SK-N-SH (cell line): ENCODE results near the gene FCHSD2. TPM values are rescaled to one million over a fixed set of nuclear protein-coding genes. Genes with fewer than 3 reads are reported as not detected.

ENCODE experiments used
- CTCF ChIA-PET: fragments of 300-600, 350-600 bp; formaldehyde crosslinking; extraction: SDS; loops from one replicate; lab custom pipeline; 2021; lab: Yijun Ruan, JAX
- POLR2A ChIA-PET: fragments of 350-600 bp; sonication (Branson Sonifier 250); formaldehyde crosslinking; extraction: SDS; loops from one replicate; lab custom pipeline; 2020; ENCODE audit warnings: antibody characterized with exemption, inconsistent platforms; lab: Yijun Ruan, JAX
- DNase-seq: peaks from one replicate; pipeline ENCODE4 v3.0.0; 2012
- H2AFZ ChIP-seq: fragments of 200-600 bp; sonication (generic); 2 replicates; pipeline ENCODE4 v1.8.1; 2016; ENCODE audit warnings: antibody characterized with exemption, mild to moderate bottlenecking, low read depth
- H3F3A ChIP-seq: fragments of 200-600 bp; sonication (generic); replicated peaks from 2 replicates; pipeline ENCODE3; 2016; ENCODE audit warnings: antibody characterized with exemption, mild to moderate bottlenecking; ENCODE audit not compliant: insufficient read depth
- H3K27ac ChIP-seq, 2 experiments: fragments of 200-500 bp in 1 of 2; fragments of 200-600 bp in 1 of 2; sonication (Bioruptor generic) in 1 of 2; sonication (generic), shearing (Covaris generic) in 1 of 2; 2 replicates each; pipeline versions ENCODE4 v1.5.1 to v1.6.1; 2014 to 2016; ENCODE audit warnings: low read depth in 2 of 2, inconsistent platforms in 1 of 2, low read length in 1 of 2, mild to moderate bottlenecking in 1 of 2, mixed read lengths in 1 of 2
- H3K27me3 ChIP-seq: fragments of 200-600 bp; sonication (generic), shearing (Covaris generic); 2 replicates; pipeline ENCODE4 v1.6.1; 2016; ENCODE audit warnings: mixed run types; ENCODE audit not compliant: insufficient read depth
- H3K36me3 ChIP-seq, 2 experiments: fragments of 200-500 bp in 1 of 2; fragments of 200-600 bp in 1 of 2; sonication (Bioruptor generic) in 1 of 2; sonication (generic) in 1 of 2; replicated peaks in 1 of 2; 2 replicates each; pipeline versions ENCODE3 to v1.5.1; 2014 to 2016; ENCODE audit warnings: low read length in 1 of 2, mild to moderate bottlenecking in 1 of 2; ENCODE audit not compliant: insufficient read depth in 2 of 2, control insufficient read depth in 1 of 2
- H3K4me1 ChIP-seq, 2 experiments: fragments of 200-500 bp in 1 of 2; fragments of 200-600 bp in 1 of 2; sonication (Bioruptor generic) in 1 of 2; sonication (generic), shearing (Covaris generic) in 1 of 2; 2 replicates each; pipeline versions ENCODE4 v1.5.1 to v1.6.1; 2014 to 2016; ENCODE audit warnings: low read depth in 1 of 2, low read length in 1 of 2, mixed run types in 1 of 2; ENCODE audit not compliant: insufficient read depth in 2 of 2, control insufficient read depth in 1 of 2
- H3K4me2 ChIP-seq: fragments of 200-600 bp; sonication (generic), shearing (Covaris generic); 2 replicates; pipeline ENCODE4 v1.6.1; 2017; ENCODE audit warnings: mixed run types
- H3K4me3 ChIP-seq, 2 experiments: fragments of 200-500 bp in 1 of 2; fragments of 200-600 bp in 1 of 2; sonication (Bioruptor generic) in 1 of 2; sonication (generic), shearing (Covaris generic) in 1 of 2; 2 replicates each; pipeline versions ENCODE4 v1.5.1 to v1.8.1; 2014 to 2016; ENCODE audit warnings: low read depth in 2 of 2, inconsistent platforms in 1 of 2, low read length in 1 of 2, mild to moderate bottlenecking in 1 of 2, mixed read lengths in 1 of 2, moderate library complexity in 1 of 2
- H3K79me2 ChIP-seq: fragments of 200-600 bp; sonication (generic); 2 replicates; pipeline ENCODE4 v1.8.1; 2017; ENCODE audit warnings: mild to moderate bottlenecking; ENCODE audit not compliant: insufficient read depth
- H3K9ac ChIP-seq: fragments of 200-600 bp; sonication (generic); 2 replicates; pipeline ENCODE4 v1.6.1; 2017; ENCODE audit warnings: mixed run types
- H3K9me2 ChIP-seq: fragments of 200-600 bp; sonication (generic); 2 replicates; pipeline ENCODE4 v1.6.1; 2017; ENCODE audit warnings: mixed run types
- H3K9me3 ChIP-seq: fragments of 200-600 bp; sonication (generic); 2 replicates; pipeline ENCODE4 v1.6.1; 2017; ENCODE audit warnings: mixed run types, mild to moderate bottlenecking, moderate library complexity
- H4K20me1 ChIP-seq: fragments of 200-600 bp; sonication (generic); 2 replicates; pipeline ENCODE4 v1.6.1; 2017; ENCODE audit warnings: mild to moderate bottlenecking, mixed run types; ENCODE audit not compliant: insufficient read depth
- EP300 ChIP-seq, 2 experiments: IDR thresholded peaks; 2 replicates each; pipeline versions ENCODE4 v1.4.0 to v1.6.1; 2012; ENCODE audit warnings: borderline replicate concordance in 1 of 2, low read depth in 1 of 2, low read length in 1 of 2
- EZH2phosphoT487 ChIP-seq: fragments of 200-600 bp; sonication (generic); IDR thresholded peaks from 2 replicates; pipeline ENCODE4 v1.6.1; 2017; ENCODE audit warnings: low read depth, mixed run types, mild to moderate bottlenecking, antibody characterized with exemption, moderate library complexity, borderline replicate concordance
- FOXM1 ChIP-seq: IDR thresholded peaks from 2 replicates; pipeline ENCODE4 v1.4.0; 2012; ENCODE audit warnings: low read depth, mild to moderate bottlenecking
- MEF2A ChIP-seq: IDR thresholded peaks from 2 replicates; pipeline ENCODE4 v1.4.0; 2012; ENCODE audit warnings: low read depth, borderline replicate concordance
- NFIC ChIP-seq: IDR thresholded peaks from 2 replicates; pipeline ENCODE4 v1.4.0; 2012; ENCODE audit warnings: borderline replicate concordance
- NRF1 ChIP-seq: IDR thresholded peaks from 2 replicates; pipeline ENCODE4 v1.6.1; 2012; ENCODE audit warnings: low read depth, mild to moderate bottlenecking, low read length
- RXRA ChIP-seq: IDR thresholded peaks from 2 replicates; pipeline ENCODE4 v1.4.0; 2012; ENCODE audit warnings: low read depth, mild to moderate bottlenecking, borderline replicate concordance
- SIN3A ChIP-seq: IDR thresholded peaks from 2 replicates; pipeline ENCODE4 v1.6.1; 2012; ENCODE audit warnings: low read depth, mild to moderate bottlenecking, low read length, moderate library complexity, borderline replicate concordance
- SMC3 ChIP-seq: IDR thresholded peaks from 2 replicates; pipeline ENCODE4 v1.6.1; 2012; ENCODE audit warnings: low read depth, low read length, improper control_type of control experiment
- YY1 ChIP-seq: IDR thresholded peaks from 2 replicates; pipeline ENCODE4 v1.4.0; 2012; ENCODE audit warnings: low read depth, mild to moderate bottlenecking
- WGBS: methylation state at CpG from one replicate; pipeline ENCODE4 v1.1.6; 2017; ENCODE audit warnings: low lambda C conversion rate; 5-methylcytosine and 5-hydroxymethylcytosine counted together
- polyA plus RNA-seq, 3 experiments: library from polyadenylated mRNA; depleted of rRNA; stranded (reverse); fragments of >200 nt; gene quantifications; 2 replicates each; pipeline ENCODE4 v1.2.3, GENCODE V29; 2012
- TF ChIP-seq, protein P1 (sequence below): fragments of 150-350 bp; IDR thresholded peaks from 2 replicates; pipeline ENCODE4 v1.6.1; 2017; ENCODE audit warnings: antibody characterized with exemption, low read length, low read depth, borderline replicate concordance

The FCHSD2 gene
- polyA plus RNA-seq, 1 of the 3 experiments (the other 2 are of a cell fraction), result 10.4 TPM

DNA sequence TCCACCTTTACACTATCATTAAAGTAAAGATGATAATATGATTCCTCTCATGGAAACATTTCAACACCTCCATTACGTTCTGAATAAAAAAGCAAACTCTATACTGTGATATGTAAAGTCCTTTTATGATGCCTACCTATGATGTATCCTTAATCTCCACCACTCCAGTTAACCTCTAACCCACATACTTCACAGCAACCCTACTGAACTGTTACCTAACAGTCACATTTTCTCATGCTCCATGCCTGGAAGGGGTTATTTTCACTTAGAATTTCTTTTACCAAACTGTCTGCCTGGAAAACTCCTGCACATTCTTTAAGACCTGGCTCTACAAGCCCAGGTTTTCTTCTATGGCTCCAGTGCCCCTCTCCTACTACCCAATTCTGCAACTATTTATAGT, 129.1 kb downstream of the FCHSD2 start:
- ChIA-PET CTCF (no interaction called here), POLR2A (no interaction called here)
- H3K4me2 ChIP-seq, result no peak overlapping the region

DNA sequence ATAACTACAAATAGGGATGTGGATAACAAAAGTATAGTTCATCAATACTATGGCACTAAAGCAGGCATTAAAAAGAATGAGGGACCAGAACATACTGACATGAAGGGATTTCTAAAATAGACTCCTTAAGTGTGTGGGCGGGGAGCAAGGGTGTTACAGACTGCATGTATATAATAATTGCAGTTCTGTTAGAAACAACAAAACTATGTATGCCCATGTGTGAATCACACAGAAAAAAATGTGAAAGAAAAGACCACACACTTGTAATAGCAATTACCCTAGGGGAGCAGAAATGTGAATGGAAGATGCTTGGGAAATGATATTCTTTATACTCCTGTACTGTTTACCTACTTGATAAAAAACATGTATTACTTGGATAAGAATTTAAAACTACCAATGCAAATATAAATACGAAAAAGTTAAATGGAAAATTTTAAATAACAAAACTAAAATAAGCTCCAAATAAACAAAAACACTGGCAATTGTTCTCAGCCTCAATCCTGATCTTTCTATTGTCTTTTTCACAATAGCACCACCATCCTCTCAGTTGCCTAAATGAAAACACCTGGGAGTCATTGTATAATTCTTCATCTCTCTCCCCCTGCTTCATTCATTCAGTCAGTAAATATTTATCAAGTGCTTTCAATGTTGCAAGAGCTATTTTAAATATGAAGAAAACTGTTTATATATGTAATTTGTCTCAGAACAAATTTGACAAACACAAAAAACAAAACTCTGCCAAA, 129.8 kb downstream of the FCHSD2 start:
- WGBS, result 85% methylated on average over 2 of the region's 2 CpGs
- TF ChIP-seq RXRA (no peak), MEF2A (no peak), NFIC (no peak), SIN3A (no peak), FOXM1 (no peak), EZH2phosphoT487 (no peak), YY1 (no peak), SMC3 (no peak), NRF1 (no peak)
- TF ChIP-seq, protein P1, sequence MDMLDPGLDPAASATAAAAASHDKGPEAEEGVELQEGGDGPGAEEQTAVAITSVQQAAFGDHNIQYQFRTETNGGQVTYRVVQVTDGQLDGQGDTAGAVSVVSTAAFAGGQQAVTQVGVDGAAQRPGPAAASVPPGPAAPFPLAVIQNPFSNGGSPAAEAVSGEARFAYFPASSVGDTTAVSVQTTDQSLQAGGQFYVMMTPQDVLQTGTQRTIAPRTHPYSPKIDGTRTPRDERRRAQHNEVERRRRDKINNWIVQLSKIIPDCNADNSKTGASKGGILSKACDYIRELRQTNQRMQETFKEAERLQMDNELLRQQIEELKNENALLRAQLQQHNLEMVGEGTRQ, result no peak
- no peaks in the 10 kb centered on the region for H3K27me3 ChIP-seq
- no peaks in the 10 kb centered on the region for H3K4me1 ChIP-seq
- no peak overlapping the region for H3K4me2 ChIP-seq
- no peak overlapping the region for H2AFZ ChIP-seq
- no peak overlapping the region for H3K4me3 ChIP-seq
- DNase-seq, result no peak
- H3K79me2 ChIP-seq, result no peaks in the 10 kb centered on the region
- H4K20me1 ChIP-seq, result no peaks in the 10 kb centered on the region
- peaks cover 3% of the 10 kb centered on the region; the same call in 1 of the 2 replicates for H3K9me3 ChIP-seq
- no peaks in the 10 kb centered on the region for H3F3A ChIP-seq
- no peak overlapping the region for H3K27ac ChIP-seq
- ChIA-PET POLR2A (no interaction called here), CTCF (no interaction called here)
- no peaks in the 10 kb centered on the region for H3K9me2 ChIP-seq
- H3K36me3 ChIP-seq, result peaks cover 3 to 12% of the 10 kb centered on the region in 2 experiments
- H3K9ac ChIP-seq, result no peak overlapping the region

More for the DNA sequence above, 129.1 kb downstream of the FCHSD2 start:
- Histone ChIP-seq H3K36me3 (peaks cover 3 to 12% of the 10 kb centered on the region in 2 experiments), H3K27me3 (no peaks in the 10 kb centered on the region), H3K27ac (no peak overlapping the region), H2AFZ (no peak overlapping the region), H4K20me1 (no peaks in the 10 kb centered on the region), H3F3A (no peaks in the 10 kb centered on the region), H3K9me3 (peaks cover 3% of the 10 kb centered on the region; the same call in 1 of the 2 replicates), H3K9me2 (no peaks in the 10 kb centered on the region), H3K79me2 (no peaks in the 10 kb centered on the region), H3K4me3 (no peak overlapping the region), H3K4me1 (no peaks in the 10 kb centered on the region; a peak in 1 of 4 replicates), H3K9ac (no peak overlapping the region)
- TF ChIP-seq EP300 (IDR thresholded peaks at IDR 0.05; ENCODE audit: borderline replicate concordance in 1 of 2, low read depth in 1 of 2, low read length in 1 of 2), result no peak
- no peak for DNase-seq
- 92% methylated on average over 1 of the region's 1 CpG for WGBS
